GM12873 (cell line): Measurements from ENCODE around the gene PSMD6.

ENCODE experiments used
- TF ChIP-seq, protein P1 (sequence below): IDR thresholded peaks from 2 replicates; pipeline ENCODE4 v1.5.1; 2012; ENCODE audit warnings: low read depth, mild to moderate bottlenecking, moderate library complexity, low read length, control low read depth; ENCODE audit not compliant: insufficient read depth; ENCODE audit errors: missing control alignments

The PSMD6 gene

GRCh38 chr3:64061628-64062027 lies 38.3 kb upstream of the PSMD6 start:
- TF ChIP-seq, protein P1, sequence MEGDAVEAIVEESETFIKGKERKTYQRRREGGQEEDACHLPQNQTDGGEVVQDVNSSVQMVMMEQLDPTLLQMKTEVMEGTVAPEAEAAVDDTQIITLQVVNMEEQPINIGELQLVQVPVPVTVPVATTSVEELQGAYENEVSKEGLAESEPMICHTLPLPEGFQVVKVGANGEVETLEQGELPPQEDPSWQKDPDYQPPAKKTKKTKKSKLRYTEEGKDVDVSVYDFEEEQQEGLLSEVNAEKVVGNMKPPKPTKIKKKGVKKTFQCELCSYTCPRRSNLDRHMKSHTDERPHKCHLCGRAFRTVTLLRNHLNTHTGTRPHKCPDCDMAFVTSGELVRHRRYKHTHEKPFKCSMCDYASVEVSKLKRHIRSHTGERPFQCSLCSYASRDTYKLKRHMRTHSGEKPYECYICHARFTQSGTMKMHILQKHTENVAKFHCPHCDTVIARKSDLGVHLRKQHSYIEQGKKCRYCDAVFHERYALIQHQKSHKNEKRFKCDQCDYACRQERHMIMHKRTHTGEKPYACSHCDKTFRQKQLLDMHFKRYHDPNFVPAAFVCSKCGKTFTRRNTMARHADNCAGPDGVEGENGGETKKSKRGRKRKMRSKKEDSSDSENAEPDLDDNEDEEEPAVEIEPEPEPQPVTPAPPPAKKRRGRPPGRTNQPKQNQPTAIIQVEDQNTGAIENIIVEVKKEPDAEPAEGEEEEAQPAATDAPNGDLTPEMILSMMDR: no peak

DNA sequence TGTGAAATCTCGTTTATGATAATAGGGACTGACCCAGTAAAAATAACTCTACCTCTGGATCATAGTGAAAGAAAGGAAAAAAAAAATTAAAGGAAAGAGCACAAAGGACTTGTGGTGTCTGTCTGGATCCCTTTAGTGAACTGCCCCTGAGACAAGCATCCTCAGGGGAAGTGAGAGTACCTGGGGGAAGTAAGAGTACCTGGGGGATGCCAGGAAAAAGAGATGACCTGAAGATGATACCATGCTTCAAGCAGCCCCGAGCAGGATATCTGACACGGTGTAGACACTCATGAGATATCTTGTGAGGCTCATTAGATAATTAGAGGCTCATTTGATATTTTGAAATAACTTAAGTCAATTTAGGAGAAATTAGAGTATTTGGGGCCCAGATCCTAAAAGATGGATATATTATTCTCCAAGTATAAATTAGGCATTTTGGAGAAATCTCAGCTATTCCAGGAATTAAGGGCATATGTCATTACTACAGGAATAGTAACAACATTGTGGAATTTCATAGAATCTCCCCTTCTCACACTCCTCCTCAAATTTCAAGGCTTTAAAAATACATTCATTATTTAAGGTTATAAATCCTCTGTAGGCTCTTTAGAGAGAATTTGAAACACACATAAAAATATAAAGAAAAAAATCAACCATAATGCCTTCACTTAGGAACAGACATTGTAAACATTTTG lies 36.3 kb upstream of the PSMD6 start:
- TF ChIP-seq, protein P1: no peak

GRCh38 chr3:64058566-64058965 lies 35.3 kb upstream of the PSMD6 start:
- TF ChIP-seq, protein P1: no peak

DNA sequence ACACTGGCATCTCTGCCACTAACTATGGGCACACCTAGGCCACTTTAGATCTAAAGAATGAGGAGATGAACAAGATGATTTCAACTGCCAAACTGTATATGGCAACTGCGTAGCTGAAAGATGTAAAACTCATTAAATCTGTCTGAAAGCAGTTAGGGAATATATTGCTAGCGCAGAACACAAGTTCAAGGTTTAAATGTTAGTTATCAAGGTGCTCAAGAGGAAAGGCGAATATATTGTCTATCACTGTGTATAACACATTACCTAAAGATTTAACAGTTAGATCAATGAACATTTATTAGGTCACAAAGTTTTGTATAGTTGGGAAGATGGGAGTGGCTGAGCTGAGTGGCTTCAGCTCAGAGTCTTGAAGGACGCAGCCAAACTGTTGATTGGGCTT lies 33.9 kb upstream of the PSMD6 start:
- TF ChIP-seq, protein P1: no peak

- TF ChIP-seq, protein P1: no peak
These were observed 33.4 kb upstream of the PSMD6 start for GRCh38 chr3:64056606-64057180.

GRCh38 chr3:64055076-64055475 lies 31.8 kb upstream of the PSMD6 start:
- TF ChIP-seq, protein P1: no peak

DNA sequence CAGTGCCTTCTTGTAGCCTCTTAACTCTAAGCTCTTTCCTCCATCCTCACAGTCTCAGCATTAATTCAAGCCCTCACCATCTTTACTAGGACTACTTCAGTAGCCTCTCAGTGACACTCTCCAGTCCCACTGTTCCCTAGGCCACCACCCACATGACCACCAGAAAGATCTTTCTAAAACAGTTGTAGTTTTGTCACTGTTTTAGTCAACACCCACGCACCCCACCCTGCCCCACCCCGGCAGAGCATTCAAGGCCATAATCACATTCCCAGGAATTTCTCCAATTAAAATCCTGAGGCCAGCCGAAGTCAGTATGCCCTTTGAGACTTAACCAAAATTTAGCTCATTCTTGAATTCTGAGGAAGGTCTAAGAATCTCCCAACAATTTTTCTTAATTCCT lies 31.2 kb upstream of the PSMD6 start:
- TF ChIP-seq, protein P1: no peak
